ENCODE measurements around the gene KIAA0232.
"Not testable (repeated sequence)": the region's sequence is repeated elsewhere in the genome, so short reads cannot be mapped to it uniquely, and the experiment has no call there.

Gene KIAA0232

DNA sequence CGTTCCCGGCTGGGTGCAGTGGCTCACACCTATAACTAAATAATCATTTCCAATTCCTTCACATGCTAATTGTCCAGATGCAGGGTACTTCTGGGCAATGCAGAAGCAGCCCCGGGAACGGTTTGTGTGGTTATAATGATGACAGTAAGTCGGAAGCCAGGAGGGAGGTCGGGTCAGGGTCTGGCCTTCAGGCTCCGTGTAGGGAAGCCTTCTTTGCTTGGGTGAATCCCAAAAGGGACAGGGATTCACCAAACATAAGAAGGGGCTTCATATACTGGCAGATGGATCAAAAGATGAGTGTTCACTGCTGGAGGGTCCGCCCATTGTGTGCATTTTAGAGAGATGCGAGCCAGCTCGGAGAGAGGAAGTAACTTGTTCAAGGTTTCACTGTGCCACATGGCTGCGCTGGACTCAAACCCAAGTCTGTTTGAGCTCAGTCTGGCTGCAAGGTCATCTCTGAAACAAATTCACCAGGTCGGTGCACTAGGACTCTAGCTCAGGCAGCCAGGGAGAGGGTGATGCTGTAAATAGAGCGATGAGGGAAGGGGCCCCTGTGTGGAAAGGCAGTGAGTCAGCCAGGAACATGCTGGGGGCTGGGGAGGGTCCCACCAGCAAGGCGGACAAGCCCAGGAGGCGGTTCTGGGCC is 4.8 kb upstream of the KIAA0232 start:
- no peak for DNase-seq (ENCODE audit: low spot score)

DNA sequence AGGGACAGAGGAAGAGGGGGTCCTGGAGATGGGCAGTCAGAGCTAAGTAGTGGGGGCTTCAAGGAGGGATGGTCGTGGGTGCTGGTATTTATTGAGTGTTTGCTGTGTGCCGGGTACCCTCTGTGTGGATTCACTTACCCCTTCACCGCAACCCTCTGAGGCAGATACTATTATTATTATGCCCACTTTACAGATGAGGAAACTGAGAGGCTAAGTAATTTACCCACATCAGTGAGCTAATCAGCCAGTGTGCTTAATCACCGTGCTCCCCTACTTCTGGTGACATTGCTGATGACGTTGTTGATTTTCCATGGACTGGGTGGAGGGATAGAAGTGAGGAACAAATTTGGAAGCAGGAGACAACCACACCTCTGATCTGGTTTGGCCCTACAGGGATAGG is 4.1 kb upstream of the KIAA0232 start:
- DNase-seq (ENCODE audit: low spot score), result no peak

GRCh38 chr4:6779667-6780565 is 2.6 kb upstream of the KIAA0232 start:
- DNase-seq (ENCODE audit: low spot score), result no peak

DNA sequence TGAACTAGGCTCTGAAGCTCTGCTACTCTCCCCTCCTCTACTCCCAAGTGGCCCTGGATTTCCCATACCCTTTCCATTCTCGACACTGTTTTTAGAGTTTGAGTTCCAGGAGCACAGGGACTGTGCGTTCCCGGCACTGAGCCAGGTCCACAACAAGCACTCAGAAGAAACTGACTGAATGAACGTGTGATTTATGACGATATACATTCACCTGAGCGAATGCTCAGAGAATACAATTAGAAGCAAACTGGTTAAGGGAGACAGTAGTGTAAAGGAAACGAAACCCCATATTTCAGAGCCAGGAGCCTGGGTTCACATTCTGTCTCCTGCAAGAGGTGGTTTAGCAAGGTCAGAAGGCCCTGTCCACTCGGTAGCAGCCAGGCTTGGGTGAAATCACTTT is 1.4 kb upstream of the KIAA0232 start:
- DNase-seq (ENCODE audit: low spot score), result no peak

DNA sequence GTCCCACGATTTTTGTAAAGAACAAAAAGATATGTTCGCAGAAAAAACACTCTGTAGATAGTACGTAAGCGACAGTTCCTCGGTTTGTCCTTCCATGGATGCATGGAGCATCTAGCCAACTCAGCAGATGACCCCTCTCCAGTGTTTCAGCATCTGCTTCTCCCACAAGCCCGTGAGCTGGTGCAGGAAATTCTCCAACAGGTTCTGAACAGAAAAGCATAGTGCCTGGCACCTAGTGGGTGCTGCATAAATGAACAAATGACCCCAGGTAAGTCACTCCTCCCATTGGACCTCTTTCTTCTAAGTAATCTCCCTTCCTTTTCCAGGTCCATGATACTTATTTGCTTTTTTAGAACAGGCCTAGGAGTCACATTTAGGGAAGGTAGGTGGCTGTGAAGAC is 966 bp upstream of the KIAA0232 start:
- DNase-seq (ENCODE audit: low spot score), result no peak

GRCh38 chr4:6782846-6783110 is 251 bp downstream of the KIAA0232 start:
- DNase-seq (ENCODE audit: low spot score), result no peak

DNA sequence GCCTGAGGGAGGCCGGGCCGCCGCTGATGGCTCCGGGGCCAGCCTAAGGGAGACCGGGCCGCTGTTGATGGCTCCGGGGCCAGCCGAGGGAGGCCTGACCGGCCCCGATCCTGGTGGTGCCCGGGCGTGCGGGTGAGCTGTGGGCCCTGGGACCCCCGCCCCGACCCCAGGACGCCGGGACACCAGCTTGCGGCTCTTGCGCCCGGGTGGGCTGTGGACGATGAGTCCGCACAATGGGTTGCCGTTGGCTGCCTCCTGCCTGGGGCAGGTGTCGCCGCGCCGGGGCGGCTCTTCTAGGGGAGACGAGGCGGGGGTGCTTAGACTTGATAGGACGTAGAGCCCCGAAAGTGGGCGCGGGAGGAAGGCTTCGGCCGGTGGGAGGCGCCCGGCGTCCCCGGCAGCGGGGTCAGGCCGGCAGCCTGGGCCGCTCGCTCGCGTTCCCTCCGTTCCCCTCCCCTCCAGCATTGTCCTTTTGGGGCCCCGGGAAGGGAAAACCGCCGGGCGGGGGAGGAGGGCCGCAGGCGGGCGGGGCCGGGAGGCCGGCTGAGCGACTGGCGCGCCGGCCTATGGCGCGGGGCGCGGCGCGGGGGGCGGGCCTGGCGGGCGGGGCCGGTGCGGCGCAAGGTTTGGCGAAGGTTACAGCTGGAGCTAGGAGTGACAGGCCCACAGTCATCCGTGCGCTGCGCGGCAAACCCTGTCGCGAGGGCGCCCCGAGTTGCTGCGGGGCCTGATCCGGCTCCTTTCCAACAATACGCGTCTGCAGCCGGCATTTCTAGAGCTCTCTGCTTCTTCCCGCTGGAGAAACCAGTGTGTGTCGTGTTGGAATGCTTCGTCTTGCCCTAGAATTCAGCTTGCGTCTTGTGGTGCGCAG is 819 bp downstream of the KIAA0232 start:
- DNase-seq (ENCODE audit: low spot score), result peak; percentile 90

DNA sequence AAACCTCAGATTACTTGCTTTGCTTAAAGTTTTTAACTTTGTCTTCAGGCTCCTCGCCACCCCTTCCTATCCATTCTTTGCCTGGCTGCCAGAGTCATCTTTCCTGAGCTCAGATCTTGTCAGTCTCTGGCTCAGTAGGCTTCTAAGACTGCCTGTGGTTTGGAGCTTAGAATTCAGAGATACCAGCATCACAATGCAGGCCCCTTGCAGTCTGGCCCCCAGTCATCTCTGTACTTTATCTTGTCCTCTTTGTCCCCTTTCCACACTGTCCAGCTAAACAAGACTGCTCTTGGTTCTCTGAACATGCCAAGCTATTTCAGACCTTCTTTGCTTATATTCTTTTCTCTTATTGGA is 3.0 kb downstream of the KIAA0232 start:
- no peak for DNase-seq (ENCODE audit: low spot score)

- no peak for DNase-seq (ENCODE audit: low spot score)
Measured at GRCh38 chr4:6788123-6788522, 5.6 kb downstream of the KIAA0232 start.

GRCh38 chr4:6791245-6791644 is 8.7 kb downstream of the KIAA0232 start:
- not testable (repeated sequence) for DNase-seq (ENCODE audit: low spot score)

- not testable (repeated sequence) for DNase-seq (ENCODE audit: low spot score)
Measured at GRCh38 chr4:6791796-6792195, 9.3 kb downstream of the KIAA0232 start.

- no peak for DNase-seq (ENCODE audit: low spot score)
Measured at GRCh38 chr4:6794189-6794588, 11.7 kb downstream of the KIAA0232 start.

DNA sequence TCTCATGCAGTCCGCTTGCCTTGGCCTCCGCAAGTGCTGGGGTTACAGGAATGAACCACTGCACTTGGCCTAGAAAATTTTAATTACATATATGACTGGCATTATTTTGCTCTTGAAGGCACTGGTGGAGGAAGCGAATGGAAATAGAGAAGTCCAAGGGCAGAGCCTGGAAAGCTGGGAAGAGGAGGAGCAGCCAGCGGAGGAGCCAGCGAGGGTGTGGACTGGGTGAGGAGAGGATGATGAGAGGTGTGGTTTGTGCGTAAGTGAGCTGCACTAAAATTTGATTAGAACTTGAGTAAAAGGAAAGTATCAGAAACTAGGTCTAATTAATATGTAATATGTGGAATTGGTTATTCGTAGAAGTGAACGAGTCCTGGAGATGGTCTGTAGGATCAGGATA is 13.3 kb downstream of the KIAA0232 start:
- no peak for DNase-seq (ENCODE audit: low spot score)

DNA sequence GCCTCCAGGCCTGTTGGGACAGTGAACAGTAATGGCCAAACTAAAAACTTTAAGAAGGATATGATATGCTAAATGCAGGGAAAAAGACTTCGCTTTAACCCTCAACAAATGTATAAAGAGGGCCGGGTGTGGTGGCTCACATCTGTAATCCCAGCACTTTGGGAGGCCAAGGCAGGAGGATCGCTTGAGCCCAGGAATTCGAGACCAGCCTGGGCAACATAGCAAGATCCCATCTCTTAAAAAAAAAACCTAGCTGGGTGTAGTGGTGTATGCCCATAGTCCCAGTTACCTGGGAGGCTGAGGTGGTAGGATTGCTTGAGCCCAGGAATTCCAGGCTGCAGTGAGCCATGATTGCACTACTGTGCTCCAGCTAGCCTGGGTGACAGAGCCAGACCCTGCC is 14.8 kb downstream of the KIAA0232 start:
- DNase-seq (ENCODE audit: low spot score), result not testable (repeated sequence)

DNA sequence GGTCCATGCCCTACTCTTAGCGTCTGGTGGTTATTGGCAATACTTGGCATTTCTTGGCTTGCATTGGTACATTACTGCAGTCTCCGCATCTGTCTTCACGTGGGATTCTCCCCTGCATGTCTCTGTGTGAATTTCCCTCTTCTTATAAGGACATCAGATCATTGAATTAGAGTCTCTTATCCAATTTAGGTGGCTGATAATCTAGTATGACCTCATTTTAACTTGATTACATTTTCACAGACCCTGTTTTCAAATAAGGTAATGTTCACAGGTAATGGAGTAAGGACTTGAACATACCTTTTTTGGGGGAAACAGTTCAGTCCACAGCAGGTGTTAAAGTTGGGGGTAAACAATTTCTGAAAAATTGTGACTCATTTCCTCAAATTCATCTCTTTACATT is 16.6 kb downstream of the KIAA0232 start:
- no peak for DNase-seq (ENCODE audit: low spot score)

DNA sequence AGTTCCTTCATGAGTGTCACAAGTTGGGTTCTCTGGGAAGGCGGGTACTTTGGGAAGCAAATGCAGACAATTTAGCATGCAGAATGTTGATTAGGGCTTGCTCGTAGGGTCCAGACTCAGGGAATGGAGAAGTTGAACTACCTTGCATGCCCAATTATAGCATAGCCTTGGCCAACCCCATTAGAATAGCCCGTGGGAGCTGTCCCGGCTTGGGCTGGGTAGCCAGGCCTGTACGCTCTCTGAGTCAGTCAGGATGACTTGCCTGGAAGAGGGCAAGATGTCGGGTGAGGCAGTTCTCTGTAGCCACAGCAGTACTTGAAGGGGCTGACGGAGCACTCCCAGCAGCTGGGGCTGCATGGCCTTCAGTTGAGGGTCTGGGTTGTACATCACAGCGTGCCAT is 19.5 kb downstream of the KIAA0232 start:
- DNase-seq (ENCODE audit: low spot score), result no peak

GRCh38 chr4:6802626-6803025 is 20.1 kb downstream of the KIAA0232 start:
- no peak for DNase-seq (ENCODE audit: low spot score)

- DNase-seq (ENCODE audit: low spot score), result no peak
Measured at GRCh38 chr4:6803246-6803645, 20.7 kb downstream of the KIAA0232 start.

DNA sequence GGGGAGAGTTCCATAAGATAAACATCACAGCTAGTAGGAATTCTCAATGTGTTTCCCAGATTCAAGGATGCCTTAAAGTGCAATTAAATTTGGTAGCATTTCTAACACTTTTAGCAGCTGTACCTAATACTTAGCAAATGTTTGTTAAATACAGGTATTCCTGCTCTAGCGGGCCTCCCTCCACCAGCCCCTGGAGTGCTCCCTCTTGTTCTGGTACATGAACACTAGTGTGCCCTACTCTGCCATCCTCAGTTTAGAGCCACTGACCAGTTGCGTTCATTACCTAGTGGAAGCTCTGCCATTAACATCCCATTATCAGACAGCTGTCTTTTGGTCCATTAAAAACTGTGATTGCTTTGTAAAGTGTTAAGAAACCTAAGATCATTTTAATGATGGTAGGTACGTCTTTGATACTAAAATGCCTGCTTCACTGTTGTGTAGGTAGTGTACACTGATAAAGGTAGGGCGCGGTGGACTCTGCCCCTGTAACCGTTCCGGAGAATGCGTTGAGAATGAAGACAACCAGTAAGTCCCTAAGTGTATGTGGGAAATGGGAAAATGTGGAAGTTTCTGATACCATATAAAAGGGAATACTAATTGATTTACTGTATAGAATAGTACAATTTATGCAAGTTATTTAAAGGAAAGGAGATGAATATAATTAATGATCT is 21.7 kb downstream of the KIAA0232 start:
- no peak for DNase-seq (ENCODE audit: low spot score)

DNA sequence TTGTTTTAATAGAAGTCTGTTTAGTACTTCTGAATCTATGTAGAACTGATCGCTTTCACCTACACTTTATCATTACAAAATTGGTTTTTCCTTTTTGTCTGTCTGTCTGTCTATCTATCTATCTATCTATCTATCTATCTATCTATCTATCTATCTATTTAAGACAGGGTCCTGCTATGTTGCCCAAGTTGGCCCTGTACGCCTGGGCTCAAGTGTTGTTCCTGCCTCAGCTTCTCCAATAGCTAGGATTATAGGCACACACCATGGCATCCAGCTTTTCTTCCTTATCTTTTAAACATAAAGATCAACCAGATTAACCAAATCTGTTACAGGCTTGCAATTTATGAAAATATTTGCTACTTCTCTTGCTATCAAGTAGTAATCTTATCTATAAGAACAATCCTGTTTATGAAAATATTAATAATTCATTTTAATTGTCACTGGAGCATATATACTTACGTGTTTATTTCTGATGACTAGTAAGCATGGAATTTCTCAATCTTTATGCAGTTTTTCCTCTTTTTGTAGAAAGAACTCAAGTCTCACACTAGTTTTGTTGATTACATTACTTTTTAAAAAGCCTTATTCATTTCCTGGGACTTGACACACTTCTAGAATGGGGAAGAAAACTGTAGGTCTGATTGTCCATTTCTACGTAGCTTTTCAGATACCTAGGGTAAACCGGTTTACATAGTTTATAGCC is 24.5 kb downstream of the KIAA0232 start:
- DNase-seq (ENCODE audit: low spot score), result no peak

DNA sequence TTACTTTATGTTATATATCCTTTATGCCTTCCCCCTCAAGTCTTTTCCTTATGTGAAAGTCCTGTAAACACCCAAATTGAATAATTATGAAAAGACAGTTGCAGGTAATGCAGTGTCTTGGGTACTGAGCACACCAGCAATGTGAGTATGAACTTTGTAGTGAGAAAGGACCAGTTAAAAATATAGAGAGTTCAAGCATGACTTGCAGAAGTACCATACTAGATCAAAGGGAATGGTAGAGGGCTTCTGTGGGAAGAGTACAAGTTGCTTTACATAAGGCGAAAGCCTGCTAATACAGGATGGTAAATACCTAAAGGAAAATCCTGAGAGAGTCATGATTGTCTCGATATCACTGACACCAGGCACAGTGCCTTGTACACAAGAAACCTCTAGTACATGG is 25.7 kb downstream of the KIAA0232 start:
- no peak for DNase-seq (ENCODE audit: low spot score)

- DNase-seq (ENCODE audit: low spot score), result no peak
Measured at GRCh38 chr4:6811165-6811564, 28.6 kb downstream of the KIAA0232 start.

Data from CD4-positive, alpha-beta T cell treated with Interleukin-2 at 100 ng/mL for 4 hours (primary cell).